HG03103 (cell line): ENCODE results near the gene LTA.

Experiments used
- ATAC-seq: cut with Tn5 transposase; IDR thresholded peaks from one replicate; pipeline ENCODE4 v1.9.1; 2021; ENCODE audit warnings: low read depth; ENCODE audit not compliant: unreplicated experiment

Gene LTA

DNA sequence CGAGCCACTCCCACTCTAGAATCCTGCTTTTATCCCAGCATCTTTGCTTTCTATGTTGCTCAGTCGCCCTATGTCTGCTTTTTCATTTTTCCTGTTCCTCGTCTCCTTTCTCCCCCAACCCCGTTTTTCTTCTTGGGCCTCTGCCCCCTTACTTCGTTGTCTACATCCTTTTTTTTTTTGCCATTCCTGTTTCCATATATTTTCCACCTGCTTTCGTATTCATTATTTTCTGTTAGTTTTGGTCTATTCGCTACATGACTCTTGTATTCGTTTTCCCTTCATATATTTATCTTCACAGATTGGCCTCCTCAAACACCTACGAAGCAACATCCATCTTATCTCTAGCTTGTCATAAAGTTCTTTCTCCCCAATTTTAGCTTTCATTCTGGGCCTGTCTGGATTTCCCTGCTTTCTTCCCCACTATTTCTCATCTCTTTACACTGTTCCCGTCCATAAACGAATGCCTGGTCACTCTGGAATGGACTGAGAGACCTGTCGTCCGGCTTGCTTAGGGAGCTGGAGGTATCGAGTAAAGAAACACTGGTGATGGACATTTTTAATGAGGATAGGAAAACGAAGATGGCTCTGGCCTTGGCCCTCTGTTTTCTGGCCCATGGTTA lies 49.3 kb downstream of the LTA start:
- ATAC-seq: no peak

DNA sequence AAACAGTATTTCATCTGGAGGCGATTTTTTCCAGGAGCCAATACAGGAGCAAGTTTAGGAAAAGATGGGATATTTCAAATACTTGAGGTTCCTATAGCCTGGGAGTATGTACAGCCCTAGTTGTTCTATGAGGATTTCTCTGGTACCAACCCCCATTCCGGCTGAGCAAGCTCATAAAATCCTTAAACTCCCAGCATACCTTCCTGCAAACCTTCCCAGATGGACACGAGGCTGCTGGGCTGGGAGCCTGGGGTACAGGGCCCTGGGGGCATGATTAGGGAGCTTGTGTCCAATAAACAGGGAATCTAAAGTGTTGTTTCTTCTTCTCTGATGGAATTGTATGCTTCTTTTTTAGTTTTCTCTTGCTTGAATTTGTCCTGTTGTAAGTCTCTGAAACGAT lies 49.9 kb downstream of the LTA start:
- no peak for ATAC-seq

DNA sequence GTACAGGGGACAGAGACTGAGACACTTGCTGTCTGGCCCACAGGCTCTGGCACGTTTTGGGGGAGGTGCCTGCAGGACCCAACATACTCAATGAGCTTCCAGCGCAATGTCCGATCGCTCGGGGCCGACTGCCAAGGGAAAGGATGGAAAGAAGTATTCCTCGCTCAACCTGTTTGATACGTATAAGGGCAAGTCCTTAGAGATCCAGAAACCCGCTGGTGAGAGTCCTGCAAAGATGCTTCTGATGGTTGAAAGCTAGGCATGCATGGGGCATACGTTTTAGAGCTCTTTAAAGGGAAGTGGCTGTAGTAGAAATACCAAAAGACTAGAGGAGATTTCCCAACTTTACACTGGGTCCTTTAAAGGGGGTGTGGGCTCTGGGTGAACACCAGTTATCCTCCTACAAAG lies 50.6 kb downstream of the LTA start:
- ATAC-seq: no peak
